GM12878 (cell line): ENCODE data around the gene AIFM3. TPM values are rescaled to one million over a fixed set of nuclear protein-coding genes. Genes with fewer than 3 reads are reported as not detected.

ENCODE experiments used
- ATAC-seq: fragments of 200-7000 bp; cut with Tn5 transposase; 3 replicates; pipeline ENCODE4 v1.9.1; 2020; ENCODE audit warnings: mild to moderate bottlenecking, moderate library complexity
- BruUV-seq: library from RNA; stranded (reverse); fragments of 400-500 nt; replicated peaks from 2 replicates; lab custom pipeline; 2021; lab: Mats Ljungman, UMichigan
- CTCF ChIA-PET: fragments of 300-600 bp; sonication (Branson Sonifier 250); formaldehyde crosslinking; extraction: SDS; loops from one replicate; lab custom pipeline; 2021; ENCODE audit warnings: inconsistent platforms; lab: Yijun Ruan, JAX
- POLR2A ChIA-PET: fragments of 350-600 bp; formaldehyde crosslinking; extraction: SDS; loops from one replicate; lab custom pipeline; 2021; ENCODE audit warnings: inconsistent platforms; lab: Charles Lee
- RAD21 ChIA-PET: fragments of 300-600 bp; sonication (Branson Sonifier 250); formaldehyde crosslinking; loops from one replicate; lab custom pipeline; 2023; ENCODE audit warnings: antibody characterized with exemption; ENCODE audit not compliant: unreplicated experiment; lab: Charles Lee
- SMC1A ChIA-PET: fragments of 300-600 bp; sonication (Branson Sonifier 250); formaldehyde crosslinking; loops from one replicate; lab custom pipeline; 2023; ENCODE audit not compliant: unreplicated experiment, uncharacterized antibody; lab: Charles Lee
- DNase-seq: peaks from one replicate; pipeline ENCODE4 v3.0.0-alpha.2; 2011; ENCODE audit warnings: low read depth, low spot score
- FAIRE-seq: peaks from 3 replicates; lab custom pipeline; 2011; peaks lifted over from hg19 to GRCh38; lab: Jason Lieb, UNC
- H2AFZ ChIP-seq: 2 replicates; pipeline ENCODE4 v1.6.0; 2011; ENCODE audit warnings: low read depth, low read length, control low read depth; ENCODE audit not compliant: control insufficient read depth
- H3K27ac ChIP-seq: 2 replicates; pipeline ENCODE4 v1.5.1; 2011; ENCODE audit warnings: control low read depth; ENCODE audit not compliant: control insufficient read depth, insufficient read depth
- H3K27me3 ChIP-seq, 2 experiments: replicated peaks in 1 of 2; 2 replicates each; pipeline versions ENCODE4 v1.6.0 to v1.6.1; 2011; ENCODE audit warnings: low read length in 1 of 2; ENCODE audit not compliant: control insufficient read depth in 2 of 2, insufficient read depth in 2 of 2
- H3K36me3 ChIP-seq, 2 experiments: 2 replicates each; pipeline ENCODE4 v1.5.1; 2011; ENCODE audit warnings: low read length in 1 of 2; ENCODE audit not compliant: control insufficient read depth in 2 of 2, insufficient read depth in 2 of 2
- H3K4me1 ChIP-seq: 2 replicates; pipeline ENCODE4 v1.6.1; 2011; ENCODE audit warnings: mild to moderate bottlenecking, low read length, moderate library complexity, mixed read lengths; ENCODE audit not compliant: control insufficient read depth, insufficient read depth
- H3K4me2 ChIP-seq: 2 replicates; pipeline ENCODE4 v1.6.0; 2011; ENCODE audit warnings: control low read depth; ENCODE audit not compliant: control insufficient read depth, insufficient read depth
- H3K4me3 ChIP-seq: fragments of 200-600 bp; sonication (generic); 2 replicates; pipeline ENCODE4 v1.5.1; 2016
- H3K79me2 ChIP-seq: 2 replicates; pipeline ENCODE4 v1.6.0; 2011; ENCODE audit warnings: low read length; ENCODE audit not compliant: control insufficient read depth, insufficient read depth
- H3K9ac ChIP-seq: 2 replicates; pipeline ENCODE4 v1.8.0; 2011; ENCODE audit warnings: low read length, control low read depth, mixed read lengths; ENCODE audit not compliant: control insufficient read depth, insufficient read depth
- H3K9me3 ChIP-seq: replicated peaks from 3 replicates; pipeline ENCODE4 v1.5.1; 2011; ENCODE audit warnings: mild to moderate bottlenecking, low read length; ENCODE audit not compliant: control insufficient read depth, insufficient read depth
- H4K20me1 ChIP-seq: 2 replicates; pipeline ENCODE4 v1.6.0; 2011; ENCODE audit not compliant: control insufficient read depth, insufficient read depth
- ATF3 ChIP-seq: IDR thresholded peaks from 2 replicates; pipeline ENCODE4 v1.6.1; 2011; ENCODE audit warnings: low read depth, mild to moderate bottlenecking, low read length, moderate library complexity, borderline replicate concordance; ENCODE audit errors: extremely low read depth
- CBX5 ChIP-seq: sonication (generic); IDR thresholded peaks from 2 replicates; pipeline ENCODE4 v1.6.1; 2016; ENCODE audit warnings: low read depth, moderate library complexity, mild to moderate bottlenecking, inconsistent platforms
- CHD2 ChIP-seq: IDR thresholded peaks from 2 replicates; pipeline ENCODE4 v1.6.1; 2011; ENCODE audit warnings: low read depth, low read length, improper control_type of control experiment, borderline replicate concordance
- CREM ChIP-seq: IDR thresholded peaks from 2 replicates; pipeline ENCODE4 v1.6.1; 2014; ENCODE audit warnings: antibody characterized with exemption, low read depth
- E4F1 ChIP-seq: fragments of 450-650 bp; IDR thresholded peaks from 2 replicates; pipeline ENCODE4 v1.6.1; 2018; ENCODE audit warnings: borderline replicate concordance, mild to moderate bottlenecking; ENCODE audit not compliant: partially characterized antibody
- ETV6 ChIP-seq, 2 experiments: fragments of 450-650 bp in 1 of 2; IDR thresholded peaks in 1 of 2; conservative IDR thresholded peaks in 1 of 2; 2 replicates each; pipeline ENCODE4 v1.6.1; 2014; ENCODE audit warnings: antibody characterized with exemption in 1 of 2, borderline replicate concordance in 1 of 2, low read depth in 1 of 2, mild to moderate bottlenecking in 1 of 2, moderate library complexity in 1 of 2
- FOS ChIP-seq: IDR thresholded peaks from 3 replicates; pipeline ENCODE4 v1.6.1; 2011; ENCODE audit warnings: borderline replicate concordance; ENCODE audit not compliant: insufficient read length; ENCODE audit errors: extremely low read depth
- HDAC6 ChIP-seq: fragments of 200-600 bp; sonication (generic); IDR thresholded peaks from one replicate; pipeline ENCODE4 v1.8.0; 2017; ENCODE audit warnings: antibody characterized with exemption; ENCODE audit not compliant: unreplicated experiment
- MEF2A ChIP-seq: IDR thresholded peaks from 2 replicates; pipeline ENCODE4 v1.6.1; 2011; ENCODE audit warnings: low read depth, mild to moderate bottlenecking, low read length, moderate library complexity; ENCODE audit not compliant: insufficient read depth
- MYB ChIP-seq: fragments of 150-350 bp; IDR thresholded peaks from 2 replicates; pipeline ENCODE4 v1.6.1; 2014; ENCODE audit warnings: mild to moderate bottlenecking, low read depth, low read length, borderline replicate concordance
- NFYB ChIP-seq: IDR thresholded peaks from 2 replicates; pipeline ENCODE4 v1.6.1; 2011; ENCODE audit warnings: low read depth, mild to moderate bottlenecking, low read length, improper control_type of control experiment, moderate library complexity; ENCODE audit not compliant: insufficient read depth
- POLR2A ChIP-seq: IDR thresholded peaks from 2 replicates; pipeline ENCODE4 v1.6.1; 2011; ENCODE audit warnings: low read depth, mild to moderate bottlenecking, low read length
- RAD21 ChIP-seq: IDR thresholded peaks from 2 replicates; pipeline ENCODE4 v1.6.1; 2011; ENCODE audit warnings: mild to moderate bottlenecking, low read depth, low read length, moderate library complexity; ENCODE audit not compliant: insufficient read depth
- SPI1 ChIP-seq: IDR thresholded peaks from 2 replicates; pipeline ENCODE4 v1.6.1; 2011; ENCODE audit warnings: low read depth, mild to moderate bottlenecking, low read length, moderate library complexity, borderline replicate concordance; ENCODE audit not compliant: insufficient read depth
- SRF ChIP-seq, 2 experiments: IDR thresholded peaks; 2 replicates each; pipeline ENCODE4 v1.6.1; 2011; ENCODE audit warnings: low read depth in 2 of 2, low read length in 2 of 2, mild to moderate bottlenecking in 1 of 2, moderate library complexity in 1 of 2
- TARDBP ChIP-seq: IDR thresholded peaks from 2 replicates; pipeline ENCODE4 v1.6.1; 2016; ENCODE audit warnings: borderline replicate concordance
- ZNF217 ChIP-seq: fragments of 450-650 bp; IDR thresholded peaks from 2 replicates; pipeline ENCODE4 v1.6.1; 2017; ENCODE audit warnings: antibody characterized with exemption, mild to moderate bottlenecking
- ZNF384 ChIP-seq: IDR thresholded peaks from 2 replicates; pipeline ENCODE4 v1.6.1; 2012; ENCODE audit warnings: low read depth, mild to moderate bottlenecking, low read length, improper control_type of control experiment, borderline replicate concordance
- WGBS: methylation state at CpG from one replicate; pipeline ENCODE4 v1.1.6; 2016; ENCODE audit warnings: low lambda C conversion rate; ENCODE audit not compliant: insufficient replicate concordance, insufficient coverage; ENCODE audit errors: missing lambda C conversion rate; 5-methylcytosine and 5-hydroxymethylcytosine counted together
- in situ Hi-C: fragments of 300-500 bp; cut with MboI; formaldehyde crosslinking; loops from 9 replicates; pipeline ENCODE4 v1.14.3; 2018; ENCODE audit warnings: mixed read lengths
- intact Hi-C: fragments of 100-400 bp; cut with micrococcal nuclease; formaldehyde crosslinking; loops from one replicate; pipeline ENCODE4 v1.14.2; 2022; ENCODE audit not compliant: unreplicated experiment
- polyA plus RNA-seq, 11 experiments: library from polyadenylated mRNA; depleted of rRNA in 4 of 11; unstranded in 6 of 11; stranded (reverse) in 5 of 11; fragments of >200 nt; fragmentation: Nextera tagmentation in 4 of 11; fragmentation: Illumina TruSeq in 1 of 11; extraction: Ambion mirVana in 4 of 11; extraction: Trizol in 1 of 11; gene quantifications; 1 replicate in 1 of 11; 2 replicates in 10 of 11; pipeline versions ENCODE4 v1.2.1 to v1.2.3, GENCODE V29; 2011 to 2016; ENCODE audit warnings: inconsistent platforms in 2 of 11, missing spikeins in 2 of 11, low read depth in 1 of 11
- total RNA-seq, 4 experiments: library from RNA; depleted of rRNA in 3 of 4; stranded (reverse); fragments of >200 nt in 3 of 4; fragmentation: Illumina TruSeq in 1 of 4; extraction: Trizol in 1 of 4; gene quantifications; 2 replicates each; pipeline versions ENCODE4 v1.2.1 to v1.2.3, GENCODE V29; 2013 to 2021
- TF ChIP-seq, protein P1 (sequence below): fragments of 450-650 bp; IDR thresholded peaks from 2 replicates; pipeline ENCODE4 v1.6.1; 2016; ENCODE audit warnings: mild to moderate bottlenecking

The AIFM3 gene
- total and polyA plus RNA-seq, 10 of the 15 experiments (the other 5 are each of a cell fraction or from before 2014, with no cell fraction given), result 0.06 to 0.34 (median 0.21) TPM; not detected in 6

- no peak for TF ChIP-seq ETV6 (conservative IDR thresholded peaks at IDR 0.05 in 1 of 2, IDR thresholded peaks at IDR 0.05 in 1 of 2; ENCODE audit: borderline replicate concordance in 1 of 2, low read depth in 1 of 2)
- no peak for TF ChIP-seq SPI1
These were observed 6.7 kb downstream of the AIFM3 start (continued) for GRCh38 chr22:20973634-20974286.

DNA sequence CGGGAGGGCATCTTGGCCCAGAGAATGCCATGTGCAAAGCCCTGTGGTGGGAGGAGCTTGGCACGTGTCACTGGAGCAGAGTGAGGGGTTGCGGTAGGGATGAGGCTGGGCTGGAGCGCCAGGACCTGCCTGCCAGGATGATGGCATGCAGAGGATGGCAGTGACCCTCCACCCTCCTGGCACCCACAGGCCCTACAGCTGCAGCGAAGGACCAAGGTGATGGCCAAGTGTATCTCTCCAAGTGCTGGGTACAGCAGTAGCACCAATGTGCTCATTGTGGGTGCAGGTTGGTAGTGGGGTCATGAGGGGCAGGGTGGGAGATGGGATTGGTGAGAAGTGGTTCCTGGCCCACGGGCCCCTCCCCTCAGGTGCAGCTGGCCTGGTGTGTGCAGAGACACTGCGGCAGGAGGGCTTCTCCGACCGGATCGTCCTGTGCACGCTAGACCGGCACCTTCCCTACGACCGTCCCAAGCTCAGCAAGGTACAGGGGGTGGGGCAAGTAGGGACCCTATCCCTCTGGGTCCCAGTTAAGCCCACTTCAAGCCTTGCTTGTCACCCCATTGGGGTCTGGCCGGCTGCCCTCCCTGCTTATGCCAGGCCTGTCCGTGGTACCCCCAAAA, 7.4 kb downstream of the AIFM3 start:
- Histone ChIP-seq H4K20me1 (no peaks in the 10 kb centered on the region), H3K9me3 (peaks cover 6% of the 10 kb centered on the region; the same call in 2 of the 3 replicates), H3K79me2 (no peaks in the 10 kb centered on the region), H3K4me2 (no peak overlapping the region), H3K27ac (no peak overlapping the region), H3K27me3 (no peaks in the 10 kb centered on the region), H3K4me1 (no peaks in the 10 kb centered on the region), H3K9ac (no peak overlapping the region), H3K4me3 (no peak overlapping the region), H2AFZ (no peak overlapping the region), H3K36me3 (no peaks in the 10 kb centered on the region)
- BruUV-seq, result no TSS peak
- ChIA-PET POLR2A (no interaction called here), CTCF (no interaction called here), RAD21 (no interaction called here), SMC1A (no interaction called here)
- ATAC-seq (no peak), FAIRE-seq (no peak), DNase-seq (no peak)
- no peak for TF ChIP-seq TARDBP
- no peak for TF ChIP-seq CHD2
- TF ChIP-seq MYB, result no peak
- no peak for TF ChIP-seq SRF (IDR thresholded peaks at IDR 0.05; ENCODE audit: low read depth in 2 of 2, low read length in 2 of 2)
- no peak for TF ChIP-seq MEF2A
- no peak for TF ChIP-seq RAD21
- TF ChIP-seq FOS, result no peak
- no peak for TF ChIP-seq SPI1
- TF ChIP-seq, protein P1, sequence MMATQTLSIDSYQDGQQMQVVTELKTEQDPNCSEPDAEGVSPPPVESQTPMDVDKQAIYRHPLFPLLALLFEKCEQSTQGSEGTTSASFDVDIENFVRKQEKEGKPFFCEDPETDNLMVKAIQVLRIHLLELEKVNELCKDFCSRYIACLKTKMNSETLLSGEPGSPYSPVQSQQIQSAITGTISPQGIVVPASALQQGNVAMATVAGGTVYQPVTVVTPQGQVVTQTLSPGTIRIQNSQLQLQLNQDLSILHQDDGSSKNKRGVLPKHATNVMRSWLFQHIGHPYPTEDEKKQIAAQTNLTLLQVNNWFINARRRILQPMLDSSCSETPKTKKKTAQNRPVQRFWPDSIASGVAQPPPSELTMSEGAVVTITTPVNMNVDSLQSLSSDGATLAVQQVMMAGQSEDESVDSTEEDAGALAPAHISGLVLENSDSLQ, result no peak
- no peak for TF ChIP-seq ZNF384
- no peak for TF ChIP-seq ZNF217
- TF ChIP-seq E4F1, result no peak
- no peak for TF ChIP-seq CREM
- TF ChIP-seq POLR2A, result no peak
- TF ChIP-seq ATF3, result no peak
- no peak for TF ChIP-seq NFYB
- TF ChIP-seq HDAC6, result no peak
- no peak for TF ChIP-seq CBX5
- 63% methylated on average over 16 of the region's 16 CpGs for WGBS
- in situ Hi-C loops (no loop called here), intact Hi-C loops (no loop called here)
